Fibroblast of lung (primary cell): ENCODE results near the gene JAK1. TPM values are rescaled to one million over a fixed set of nuclear protein-coding genes. Genes with fewer than 3 reads are reported as not detected.

Experiments
- DNase-seq, 2 donors: peaks; one replicate each; pipeline versions ENCODE4 v3.0.0 to v3.0.0-alpha.2; 2010; ENCODE audit warnings: low read depth in 2 of 2
- H2AFZ ChIP-seq: 2 replicates; pipeline ENCODE4 v1.5.1; 2012; ENCODE audit warnings: low read length, control low read depth, inconsistent platforms
- H3K27ac ChIP-seq: 2 replicates; pipeline ENCODE4 v1.5.1; 2011; ENCODE audit warnings: low read length, control low read depth; ENCODE audit not compliant: insufficient read depth
- H3K27me3 ChIP-seq: 2 replicates; pipeline ENCODE4 v1.5.1; 2011; ENCODE audit warnings: mild to moderate bottlenecking, low read length; ENCODE audit not compliant: control insufficient read depth, insufficient read depth
- H3K36me3 ChIP-seq: 2 replicates; pipeline ENCODE4 v1.5.1; 2011; ENCODE audit warnings: low read length; ENCODE audit not compliant: control insufficient read depth, insufficient read depth
- H3K4me1 ChIP-seq: 2 replicates; pipeline ENCODE4 v1.5.1; 2011; ENCODE audit warnings: low read length; ENCODE audit not compliant: control insufficient read depth, insufficient read depth; ENCODE audit errors: extremely low read depth
- H3K4me2 ChIP-seq: 2 replicates; pipeline ENCODE4 v1.5.1; 2011; ENCODE audit warnings: low read length, control low read depth; ENCODE audit not compliant: insufficient read depth; ENCODE audit errors: extremely low read depth
- H3K4me3 ChIP-seq, 4 experiments: fragments of 200-600 bp in 1 of 4; sonication (generic) in 1 of 4; replicated peaks in 1 of 4; 2 replicates each; pipeline ENCODE4 v1.5.1; 2011 to 2016; ENCODE audit warnings: low read length in 4 of 4, low read depth in 3 of 4, mild to moderate bottlenecking in 3 of 4, control low read depth in 2 of 4, inconsistent platforms in 1 of 4, mixed read lengths in 1 of 4; ENCODE audit not compliant: insufficient read depth in 1 of 4; ENCODE audit errors: control extremely low read depth in 1 of 4
- H3K79me2 ChIP-seq: 2 replicates; pipeline ENCODE4 v1.5.1; 2012; ENCODE audit warnings: mild to moderate bottlenecking, low read length, inconsistent platforms; ENCODE audit not compliant: control insufficient read depth, insufficient read depth
- H3K9ac ChIP-seq: 2 replicates; pipeline ENCODE4 v1.5.1; 2011; ENCODE audit warnings: mild to moderate bottlenecking, low read length, control low read depth; ENCODE audit not compliant: insufficient read depth
- H3K9me3 ChIP-seq: 2 replicates; pipeline ENCODE4 v1.5.1; 2012; ENCODE audit warnings: low read depth, low read length; ENCODE audit not compliant: control insufficient read depth, insufficient read depth
- H4K20me1 ChIP-seq: 2 replicates; pipeline ENCODE4 v1.5.1; 2011; ENCODE audit warnings: low read length; ENCODE audit not compliant: control insufficient read depth, insufficient read depth; ENCODE audit errors: extremely low read depth
- EZH2 ChIP-seq: IDR thresholded peaks from 2 replicates; pipeline ENCODE4 v1.5.1; 2012; ENCODE audit warnings: low read length, control low read depth, mild to moderate bottlenecking; ENCODE audit errors: missing control alignments
- polyA plus RNA-seq, 2 donors: library from polyadenylated mRNA; depleted of rRNA in 1 of 2; stranded (reverse) in 1 of 2; unstranded in 1 of 2; fragments of >200 nt; gene quantifications; 2 replicates each; pipeline ENCODE4 v1.2.1, GENCODE V29; 2011 to 2012; ENCODE audit warnings: missing spikeins in 1 of 2
- total RNA-seq: library from RNA; depleted of rRNA; stranded (reverse); fragments of >200 nt; gene quantifications from 2 replicates; pipeline ENCODE4 v1.2.1, GENCODE V29; 2014
- TF ChIP-seq, protein P1 (sequence below), 2 donors: IDR thresholded peaks in 1 of 2; conservative IDR thresholded peaks in 1 of 2; 1 replicate in 1 of 2; 2 replicates in 1 of 2; pipeline ENCODE4 v1.5.1; 2011 to 2012; ENCODE audit warnings: low read length in 2 of 2, control low read depth in 1 of 2, inconsistent platforms in 1 of 2, low read depth in 1 of 2, mild to moderate bottlenecking in 1 of 2

Gene JAK1
- total and polyA plus RNA-seq, 2 donors (not counting 1 experiment from before 2014, with no cell fraction given) = 144 to 152 TPM

DNA sequence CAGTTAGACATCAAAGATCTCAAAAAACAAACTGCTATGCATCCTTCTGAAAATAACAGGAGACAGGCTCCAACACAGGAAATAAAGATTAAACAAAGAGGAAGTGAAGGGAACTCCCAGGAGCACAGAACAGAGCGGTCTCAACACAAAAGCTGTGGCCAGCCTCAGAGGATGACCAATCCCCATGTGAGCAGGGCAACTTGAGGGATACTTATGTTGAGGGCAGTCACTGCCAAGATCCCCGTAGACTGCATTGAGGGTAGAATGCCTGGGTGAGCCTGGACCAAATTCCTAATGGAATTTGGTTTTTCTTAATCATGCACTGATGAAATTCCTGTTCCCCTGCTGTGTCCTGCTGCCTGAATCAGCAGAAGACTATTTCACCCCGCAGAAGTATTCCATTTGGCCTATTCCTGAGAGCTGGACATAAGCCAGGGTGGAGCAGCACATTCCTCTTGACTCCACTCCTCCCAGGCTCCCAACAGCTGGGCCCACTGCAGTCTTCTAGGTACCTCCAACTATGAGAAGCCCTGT, 49.0 kb downstream of the JAK1 start:
- H3K4me1 ChIP-seq = peaks cover 33% of the 10 kb centered on the region
- no peak overlapping the region for H3K4me3 ChIP-seq
- peak overlapping the region; percentile 73 for H3K4me2 ChIP-seq
- DNase-seq = peak; percentile 98 to 99
- peaks cover 52% of the 10 kb centered on the region for H3K79me2 ChIP-seq
- TF ChIP-seq, protein P1, sequence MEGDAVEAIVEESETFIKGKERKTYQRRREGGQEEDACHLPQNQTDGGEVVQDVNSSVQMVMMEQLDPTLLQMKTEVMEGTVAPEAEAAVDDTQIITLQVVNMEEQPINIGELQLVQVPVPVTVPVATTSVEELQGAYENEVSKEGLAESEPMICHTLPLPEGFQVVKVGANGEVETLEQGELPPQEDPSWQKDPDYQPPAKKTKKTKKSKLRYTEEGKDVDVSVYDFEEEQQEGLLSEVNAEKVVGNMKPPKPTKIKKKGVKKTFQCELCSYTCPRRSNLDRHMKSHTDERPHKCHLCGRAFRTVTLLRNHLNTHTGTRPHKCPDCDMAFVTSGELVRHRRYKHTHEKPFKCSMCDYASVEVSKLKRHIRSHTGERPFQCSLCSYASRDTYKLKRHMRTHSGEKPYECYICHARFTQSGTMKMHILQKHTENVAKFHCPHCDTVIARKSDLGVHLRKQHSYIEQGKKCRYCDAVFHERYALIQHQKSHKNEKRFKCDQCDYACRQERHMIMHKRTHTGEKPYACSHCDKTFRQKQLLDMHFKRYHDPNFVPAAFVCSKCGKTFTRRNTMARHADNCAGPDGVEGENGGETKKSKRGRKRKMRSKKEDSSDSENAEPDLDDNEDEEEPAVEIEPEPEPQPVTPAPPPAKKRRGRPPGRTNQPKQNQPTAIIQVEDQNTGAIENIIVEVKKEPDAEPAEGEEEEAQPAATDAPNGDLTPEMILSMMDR (conservative IDR thresholded peaks at IDR 0.05 in 1 of 2, IDR thresholded peaks at IDR 0.05 in 1 of 2; ENCODE audit: low read depth in 1 of 2, low read length in 2 of 2) = no peak
- TF ChIP-seq EZH2 = no peak
- peak overlapping the region; percentile 74 for H3K27ac ChIP-seq
- H3K9ac ChIP-seq = no peak overlapping the region
- H2AFZ ChIP-seq = no peak overlapping the region
- no peaks in the 10 kb centered on the region for H3K36me3 ChIP-seq
- no peaks in the 10 kb centered on the region for H4K20me1 ChIP-seq
- H3K9me3 ChIP-seq = no peaks in the 10 kb centered on the region
- H3K27me3 ChIP-seq = no peaks in the 10 kb centered on the region

DNA sequence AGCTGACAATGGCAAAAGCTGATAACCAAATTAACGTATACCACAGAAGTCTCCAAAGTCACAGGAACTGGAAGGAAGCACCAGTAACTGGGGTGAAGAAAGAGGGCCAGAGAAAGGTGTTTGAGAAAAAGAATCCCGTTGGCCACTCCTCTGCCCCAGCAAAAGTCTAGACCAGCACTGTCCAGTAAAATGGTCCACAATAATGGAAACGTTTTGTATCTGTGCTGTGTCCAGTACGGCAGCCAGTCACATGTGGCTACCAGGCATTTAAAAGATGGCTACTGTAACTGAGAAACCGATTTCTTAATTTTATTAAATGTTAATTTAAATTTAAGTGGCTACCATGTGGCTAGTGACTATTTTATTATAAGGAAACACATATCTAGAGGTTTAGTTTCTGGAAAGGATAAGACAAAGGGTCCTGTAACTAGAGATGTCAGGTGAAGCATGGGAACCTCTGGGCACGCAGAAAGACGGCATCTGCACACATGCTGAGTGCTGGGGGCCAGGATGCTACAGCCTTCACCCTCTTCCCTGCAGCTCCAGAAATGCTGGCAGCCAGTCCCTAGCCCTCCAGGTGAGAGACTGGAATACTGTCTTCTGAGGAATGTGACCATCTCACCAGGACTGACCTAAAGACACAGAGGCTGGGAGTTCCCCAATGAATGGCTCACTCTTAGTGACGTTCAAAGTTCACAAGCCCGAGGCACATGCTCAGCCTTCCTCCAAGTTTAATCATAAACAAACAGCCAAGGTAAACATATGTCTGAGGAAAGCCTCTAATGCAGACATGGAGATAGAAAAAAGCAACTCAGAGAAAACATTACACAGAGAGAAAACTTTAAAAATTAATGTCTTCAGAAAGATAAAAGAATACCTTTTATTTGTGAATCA, 50.7 kb downstream of the JAK1 start:
- no peak overlapping the region for H3K9ac ChIP-seq
- peaks cover 51% of the 10 kb centered on the region for H3K79me2 ChIP-seq
- no peak overlapping the region for H3K4me2 ChIP-seq
- H3K4me1 ChIP-seq = peaks cover 22% of the 10 kb centered on the region
- TF ChIP-seq, protein P1 (conservative IDR thresholded peaks at IDR 0.05 in 1 of 2, IDR thresholded peaks at IDR 0.05 in 1 of 2; ENCODE audit: low read depth in 1 of 2, low read length in 2 of 2) = no peak
- no peak for TF ChIP-seq EZH2
- H3K4me3 ChIP-seq = no peak overlapping the region
- H3K27me3 ChIP-seq = no peaks in the 10 kb centered on the region
- H3K9me3 ChIP-seq = no peaks in the 10 kb centered on the region
- DNase-seq = peak; percentile 70 to 73
- no peaks in the 10 kb centered on the region for H4K20me1 ChIP-seq
- no peak overlapping the region for H2AFZ ChIP-seq
- no peak overlapping the region for H3K27ac ChIP-seq
- no peaks in the 10 kb centered on the region for H3K36me3 ChIP-seq

DNA sequence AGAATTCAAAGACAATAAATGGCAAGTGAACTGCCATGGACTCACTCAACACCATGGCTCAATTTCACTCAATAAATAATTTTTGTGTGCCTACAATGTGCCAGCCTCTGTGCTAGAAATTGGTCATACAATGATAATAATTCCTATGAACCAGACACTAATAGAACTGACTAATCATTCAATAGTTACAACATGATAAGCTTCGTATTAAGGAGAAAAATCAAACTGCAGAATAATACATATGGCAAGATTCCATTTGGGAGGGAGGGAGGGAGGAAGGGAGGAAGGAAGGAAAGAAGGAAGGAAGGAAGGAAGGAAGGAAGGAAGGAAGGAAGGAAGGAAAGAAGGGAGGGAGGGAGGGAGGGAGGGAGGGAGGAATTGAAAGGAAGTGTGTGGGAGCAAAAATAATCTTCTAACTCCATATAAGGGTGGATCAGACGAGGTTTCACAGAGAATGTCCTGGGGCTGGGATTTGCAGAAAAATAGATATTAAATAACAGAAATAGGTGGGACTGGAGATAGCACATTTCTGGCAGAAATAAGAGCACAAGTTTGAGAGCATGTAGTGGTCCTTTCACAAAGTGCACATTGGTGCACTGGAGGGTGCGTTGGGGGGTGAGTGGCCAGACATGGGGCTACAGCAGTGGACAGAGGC, 52.9 kb downstream of the JAK1 start:
- no peaks in the 10 kb centered on the region for H4K20me1 ChIP-seq
- H3K9ac ChIP-seq = no peak overlapping the region
- no peaks in the 10 kb centered on the region for H3K27me3 ChIP-seq
- H3K4me1 ChIP-seq = peaks cover 17% of the 10 kb centered on the region
- no peak overlapping the region for H3K4me2 ChIP-seq
- H3K9me3 ChIP-seq = no peaks in the 10 kb centered on the region
- TF ChIP-seq EZH2 = no peak
- TF ChIP-seq, protein P1 (conservative IDR thresholded peaks at IDR 0.05 in 1 of 2, IDR thresholded peaks at IDR 0.05 in 1 of 2; ENCODE audit: low read depth in 1 of 2, low read length in 2 of 2) = no peak
- no peak for DNase-seq
- H3K4me3 ChIP-seq = no peak overlapping the region
- peaks cover 47% of the 10 kb centered on the region for H3K79me2 ChIP-seq
- H2AFZ ChIP-seq = no peak overlapping the region
- H3K36me3 ChIP-seq = no peaks in the 10 kb centered on the region
- H3K27ac ChIP-seq = no peak overlapping the region
